Astrocyte (in vitro differentiated cells and primary cell): ENCODE measurements around the gene NID2.

Experiments
- CTCF ChIP-seq: IDR thresholded peaks from 2 replicates; pipeline ENCODE4 v1.5.1; 2011; ENCODE audit warnings: low read depth, mild to moderate bottlenecking, inconsistent platforms, low read length, moderate library complexity; ENCODE audit not compliant: insufficient read depth
- EZH2 ChIP-seq: IDR thresholded peaks from 2 replicates; pipeline ENCODE4 v1.6.1; 2012; ENCODE audit warnings: mild to moderate bottlenecking, low read length, inconsistent platforms; ENCODE audit not compliant: insufficient read depth

- TF ChIP-seq CTCF (no peak), EZH2 (no peak)
These were observed at the start of gene NID2 for GRCh38 chr14:52068615-52069306.
